GM12872 (cell line): ENCODE data around the gene NCF2.

Experiments used
- TF ChIP-seq, protein P1 (sequence below): IDR thresholded peaks from 3 replicates; pipeline ENCODE4 v1.5.1; 2011; ENCODE audit warnings: low read depth, mild to moderate bottlenecking, low read length, moderate library complexity; ENCODE audit not compliant: insufficient read depth

The NCF2 gene

DNA sequence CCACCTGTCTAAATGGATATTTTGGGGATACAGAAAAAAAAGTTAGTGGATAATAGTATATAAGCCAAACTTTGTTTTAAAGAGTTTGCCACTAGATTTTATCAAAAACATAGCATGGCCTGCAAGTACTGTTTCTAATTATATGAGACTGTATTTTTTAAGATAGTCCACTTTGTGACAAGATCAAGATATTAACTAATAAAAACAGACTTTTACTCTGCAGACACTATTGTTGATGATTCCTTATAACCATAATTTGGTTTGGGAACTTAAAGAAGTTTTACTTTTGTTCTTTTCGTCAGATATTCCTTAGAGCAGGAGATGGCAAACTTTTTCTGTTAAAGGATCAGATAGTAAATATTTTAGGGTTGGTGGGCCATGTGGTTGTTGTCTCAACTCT lies 81.6 kb downstream of the NCF2 start:
- TF ChIP-seq, protein P1, sequence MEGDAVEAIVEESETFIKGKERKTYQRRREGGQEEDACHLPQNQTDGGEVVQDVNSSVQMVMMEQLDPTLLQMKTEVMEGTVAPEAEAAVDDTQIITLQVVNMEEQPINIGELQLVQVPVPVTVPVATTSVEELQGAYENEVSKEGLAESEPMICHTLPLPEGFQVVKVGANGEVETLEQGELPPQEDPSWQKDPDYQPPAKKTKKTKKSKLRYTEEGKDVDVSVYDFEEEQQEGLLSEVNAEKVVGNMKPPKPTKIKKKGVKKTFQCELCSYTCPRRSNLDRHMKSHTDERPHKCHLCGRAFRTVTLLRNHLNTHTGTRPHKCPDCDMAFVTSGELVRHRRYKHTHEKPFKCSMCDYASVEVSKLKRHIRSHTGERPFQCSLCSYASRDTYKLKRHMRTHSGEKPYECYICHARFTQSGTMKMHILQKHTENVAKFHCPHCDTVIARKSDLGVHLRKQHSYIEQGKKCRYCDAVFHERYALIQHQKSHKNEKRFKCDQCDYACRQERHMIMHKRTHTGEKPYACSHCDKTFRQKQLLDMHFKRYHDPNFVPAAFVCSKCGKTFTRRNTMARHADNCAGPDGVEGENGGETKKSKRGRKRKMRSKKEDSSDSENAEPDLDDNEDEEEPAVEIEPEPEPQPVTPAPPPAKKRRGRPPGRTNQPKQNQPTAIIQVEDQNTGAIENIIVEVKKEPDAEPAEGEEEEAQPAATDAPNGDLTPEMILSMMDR: no peak

- TF ChIP-seq, protein P1: no peak
Observed at GRCh38 chr1:183506561-183506960, 83.7 kb downstream of the NCF2 start.
